Measurements from ENCODE around the gene SPSB1.

The SPSB1 gene

DNA sequence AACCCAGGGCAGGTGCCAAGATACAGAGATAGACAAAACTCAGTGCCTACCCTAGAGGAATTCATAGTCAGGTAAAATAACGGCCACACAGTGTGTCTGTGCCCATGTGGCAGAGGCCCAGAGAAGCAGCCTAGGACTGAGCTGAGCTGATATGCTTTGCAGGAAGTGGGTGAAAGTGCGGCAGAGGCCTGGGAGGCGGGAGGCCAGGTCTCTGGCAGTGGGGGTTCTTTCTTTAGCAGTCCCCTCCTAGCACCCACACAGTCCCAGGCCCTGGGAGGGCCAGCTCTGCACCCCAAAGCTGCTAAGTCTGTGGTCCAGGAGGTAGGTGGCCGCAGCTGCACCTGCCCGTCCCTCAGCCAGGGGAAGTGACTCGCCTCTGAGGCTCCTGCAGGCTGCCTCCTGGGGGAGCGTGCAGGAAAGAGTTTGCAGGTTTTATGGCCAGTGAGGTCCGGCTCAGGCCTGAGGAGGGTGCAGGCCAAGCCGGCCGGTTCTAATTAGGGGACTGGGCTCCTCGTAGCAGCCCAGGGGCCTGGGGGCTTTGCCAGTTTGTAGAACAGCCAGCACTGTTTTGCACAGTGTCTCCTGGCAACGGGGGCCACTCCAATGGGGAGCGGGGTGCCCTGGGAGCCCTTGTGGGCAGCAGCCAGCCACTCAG lies 107.9 kb downstream of the SPSB1 start:
- no peak overlapping the region for H3K27ac ChIP-seq (ENCODE audit: low read length)
- H3K36me3 ChIP-seq (ENCODE audit: insufficient read depth, low read depth, low read length) = no peaks in the 10 kb centered on the region
- H3K9me3 ChIP-seq (ENCODE audit: insufficient read depth, low read depth, low read length) = no peaks in the 10 kb centered on the region
- no peak overlapping the region for H3K9ac ChIP-seq (ENCODE audit: low read depth, low read length)
- no peaks in the 10 kb centered on the region; the same call in 1 of the 2 replicates for H3K4me1 ChIP-seq (ENCODE audit: insufficient read depth, low read length)
- no peaks in the 10 kb centered on the region for H3K27me3 ChIP-seq (ENCODE audit: insufficient read depth, low read length)
- no peak overlapping the region for H3K4me3 ChIP-seq (ENCODE audit: low read length)

DNA sequence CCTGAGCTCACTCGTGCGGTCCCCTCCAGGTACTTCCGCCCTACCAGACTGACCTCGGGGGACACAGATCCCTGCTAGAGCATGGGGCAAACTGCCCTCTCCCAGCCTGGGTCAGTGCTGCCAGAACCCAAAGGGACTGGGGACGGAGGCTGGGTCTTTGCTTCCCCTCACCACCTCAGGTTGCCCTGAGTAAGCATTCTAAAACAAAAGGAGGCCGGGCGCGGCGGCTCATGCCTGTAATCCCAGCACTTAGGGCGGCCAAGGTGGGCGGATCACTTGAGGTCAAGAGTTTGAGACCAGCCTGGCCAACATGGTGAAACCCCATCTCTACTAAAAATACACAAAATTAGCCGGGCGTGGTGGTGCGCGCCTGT lies 108.4 kb downstream of the SPSB1 start:
- no peak overlapping the region for H3K27ac ChIP-seq (ENCODE audit: low read length)
- no peaks in the 10 kb centered on the region for H3K9me3 ChIP-seq (ENCODE audit: insufficient read depth, low read depth, low read length)
- H3K27me3 ChIP-seq (ENCODE audit: insufficient read depth, low read length) = no peaks in the 10 kb centered on the region
- no peaks in the 10 kb centered on the region for H3K36me3 ChIP-seq (ENCODE audit: insufficient read depth, low read depth, low read length)
- no peak overlapping the region for H3K4me3 ChIP-seq (ENCODE audit: low read length)
- H3K9ac ChIP-seq (ENCODE audit: low read depth, low read length) = no peak overlapping the region
- no peaks in the 10 kb centered on the region; the same call in 1 of the 2 replicates for H3K4me1 ChIP-seq (ENCODE audit: insufficient read depth, low read length)

DNA sequence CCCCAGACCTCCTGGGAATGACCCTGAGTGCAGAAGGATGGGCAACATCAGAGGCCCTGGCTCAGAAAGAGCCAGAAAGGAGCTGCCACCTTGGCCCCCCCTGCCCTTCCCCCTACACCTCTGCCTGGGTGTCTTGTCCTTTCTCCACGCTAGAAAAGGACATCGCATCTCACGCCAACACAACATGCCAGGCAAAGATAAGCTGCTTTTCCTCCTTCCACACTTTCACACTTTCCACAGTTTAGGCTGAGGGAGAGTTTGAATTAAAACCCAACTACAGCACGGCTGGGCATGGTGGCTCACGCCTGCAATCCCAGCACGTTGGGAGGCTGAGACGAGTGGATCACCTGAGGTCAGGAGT lies 109.5 kb downstream of the SPSB1 start:
- no peaks in the 10 kb centered on the region; the same call in 1 of the 2 replicates for H3K4me1 ChIP-seq (ENCODE audit: insufficient read depth, low read length)

DNA sequence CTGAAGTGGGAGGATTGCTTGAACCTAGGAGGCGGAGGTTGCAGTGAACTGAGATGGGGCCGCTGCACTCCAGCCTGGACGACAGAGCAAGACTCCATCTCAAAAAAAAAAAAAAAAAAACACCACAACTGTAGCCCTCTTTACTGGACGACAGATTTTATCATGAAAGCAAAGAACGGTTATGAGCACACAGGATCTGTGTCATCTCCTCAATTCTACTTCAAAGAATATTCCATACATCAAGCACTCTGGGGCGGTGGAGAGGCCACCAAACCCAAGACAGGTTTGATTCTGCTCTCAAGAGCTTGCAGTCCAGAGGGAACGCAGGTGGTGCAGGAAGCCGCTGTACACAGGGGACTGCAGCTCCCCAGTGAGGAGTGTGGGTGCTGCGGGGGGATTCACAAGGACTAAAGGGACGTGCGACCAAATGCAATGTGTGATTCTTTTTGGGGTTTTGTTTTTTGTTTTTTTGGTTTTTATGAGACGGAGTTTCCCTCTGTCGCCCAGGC lies 110.1 kb downstream of the SPSB1 start:
- Histone ChIP-seq H3K27ac (ENCODE audit: low read length) (no peak overlapping the region), H3K27me3 (ENCODE audit: insufficient read depth, low read length) (no peaks in the 10 kb centered on the region), H3K9me3 (ENCODE audit: insufficient read depth, low read depth, low read length) (no peaks in the 10 kb centered on the region), H3K4me3 (ENCODE audit: low read length) (no peak overlapping the region), H3K9ac (ENCODE audit: low read depth, low read length) (no peak overlapping the region), H3K36me3 (ENCODE audit: insufficient read depth, low read depth, low read length) (no peaks in the 10 kb centered on the region), H3K4me1 (ENCODE audit: insufficient read depth, low read length) (no peaks in the 10 kb centered on the region; the same call in 1 of the 2 replicates)

More for the DNA sequence above, 109.5 kb downstream of the SPSB1 start:
- H3K36me3 ChIP-seq (ENCODE audit: insufficient read depth, low read depth, low read length) = no peaks in the 10 kb centered on the region
- H3K27me3 ChIP-seq (ENCODE audit: insufficient read depth, low read length) = no peaks in the 10 kb centered on the region
- no peak overlapping the region for H3K9ac ChIP-seq (ENCODE audit: low read depth, low read length)
- H3K4me3 ChIP-seq (ENCODE audit: low read length) = no peak overlapping the region
- H3K27ac ChIP-seq (ENCODE audit: low read length) = no peak overlapping the region
- H3K9me3 ChIP-seq (ENCODE audit: insufficient read depth, low read depth, low read length) = no peaks in the 10 kb centered on the region

DNA sequence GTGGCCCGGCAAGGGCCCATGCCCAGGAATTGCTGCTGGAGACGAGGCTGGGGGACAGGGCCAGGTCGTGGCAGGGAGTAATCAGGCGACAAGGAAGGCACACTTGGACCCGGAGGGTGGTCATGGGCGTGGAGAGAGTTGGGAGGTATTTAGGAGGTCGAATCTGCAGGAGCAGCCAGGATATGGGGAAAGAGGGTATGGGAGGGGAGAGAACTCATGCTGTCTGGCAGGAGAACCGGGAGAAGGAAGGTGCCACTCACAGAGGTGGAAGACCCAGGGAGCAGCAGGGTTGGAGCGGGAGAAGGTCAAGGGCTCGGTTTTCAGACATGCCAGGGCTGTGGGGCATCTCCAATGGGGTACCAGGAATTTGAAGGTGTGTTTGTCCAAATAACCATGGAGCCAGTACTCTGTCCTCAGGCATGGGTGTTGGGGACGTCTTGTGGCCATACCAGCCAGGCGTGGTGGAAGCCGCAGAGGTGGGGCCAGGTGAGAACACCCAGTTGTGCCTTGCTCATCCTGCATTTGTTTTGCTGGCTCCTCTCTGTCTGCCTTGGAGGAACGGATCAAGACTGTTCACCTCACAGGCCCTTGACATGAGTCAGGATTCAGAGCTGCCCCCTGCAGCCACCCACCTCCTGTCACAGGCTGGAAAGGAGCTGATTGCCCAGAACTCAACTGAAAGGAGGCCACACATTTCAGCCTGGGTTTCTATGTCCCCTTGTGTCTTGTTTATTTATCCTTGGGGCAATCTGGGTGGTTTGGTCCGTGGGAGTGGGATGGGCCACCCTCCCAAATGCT lies 111.6 kb downstream of the SPSB1 start:
- Histone ChIP-seq H3K4me3 (ENCODE audit: low read length) (no peak overlapping the region), H3K4me1 (ENCODE audit: insufficient read depth, low read length) (no peaks in the 10 kb centered on the region; the same call in 1 of the 2 replicates), H3K27me3 (ENCODE audit: insufficient read depth, low read length) (no peaks in the 10 kb centered on the region), H3K9ac (ENCODE audit: low read depth, low read length) (no peak overlapping the region), H3K36me3 (ENCODE audit: insufficient read depth, low read depth, low read length) (no peaks in the 10 kb centered on the region), H3K9me3 (ENCODE audit: insufficient read depth, low read depth, low read length) (no peaks in the 10 kb centered on the region), H3K27ac (ENCODE audit: low read length) (no peak overlapping the region)

DNA sequence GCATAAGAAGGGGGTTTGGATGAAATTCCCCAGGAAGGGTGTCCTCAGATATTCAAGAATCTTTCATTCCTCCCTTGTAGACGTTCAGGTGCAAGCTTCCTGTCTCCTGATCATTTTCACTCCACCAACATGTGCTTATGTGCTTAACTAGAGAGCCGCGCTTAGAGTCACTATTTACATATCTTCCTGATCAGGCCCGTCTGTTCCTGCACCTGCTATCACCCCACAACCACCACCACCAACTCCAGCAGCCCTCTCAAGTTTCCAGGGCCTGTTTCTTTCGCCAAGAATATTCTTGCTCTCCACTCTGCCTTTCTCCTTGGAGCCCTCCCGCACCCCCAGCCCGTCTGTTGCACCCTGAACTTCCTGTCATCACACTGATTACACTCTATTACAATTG lies 113.4 kb downstream of the SPSB1 start:
- H3K27ac ChIP-seq (ENCODE audit: low read length) = no peak overlapping the region
- no peak overlapping the region for H3K4me3 ChIP-seq (ENCODE audit: low read length)
- H3K4me1 ChIP-seq (ENCODE audit: insufficient read depth, low read length) = no peaks in the 10 kb centered on the region
- no peaks in the 10 kb centered on the region for H3K9me3 ChIP-seq (ENCODE audit: insufficient read depth, low read depth, low read length)
- no peaks in the 10 kb centered on the region for H3K27me3 ChIP-seq (ENCODE audit: insufficient read depth, low read length)
- no peaks in the 10 kb centered on the region for H3K36me3 ChIP-seq (ENCODE audit: insufficient read depth, low read depth, low read length)
- H3K9ac ChIP-seq (ENCODE audit: low read depth, low read length) = no peak overlapping the region

DNA sequence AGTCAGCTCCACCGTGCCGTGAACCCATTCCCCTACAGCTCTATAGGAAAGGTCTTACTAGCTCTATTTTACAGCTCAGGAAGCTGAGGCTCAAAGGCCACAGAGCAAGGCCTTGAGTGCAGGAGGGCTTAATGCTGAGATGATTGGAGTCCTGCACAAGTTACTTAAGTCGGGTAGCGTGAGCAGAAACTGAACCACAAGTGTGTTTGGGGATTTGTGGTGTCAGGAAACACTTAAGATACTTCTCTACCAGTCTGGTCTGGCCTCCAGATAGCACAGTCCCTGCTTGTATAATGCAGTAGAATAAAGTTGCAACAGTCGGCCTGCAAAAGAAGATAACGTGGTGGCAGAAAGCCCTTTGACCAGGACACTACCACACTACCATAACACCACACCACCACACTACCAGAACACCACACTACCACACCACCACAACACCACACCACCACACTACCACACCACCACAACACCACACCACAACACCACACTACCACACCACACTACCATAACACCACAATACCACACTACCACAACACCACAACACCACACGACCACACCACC lies 118.1 kb downstream of the SPSB1 start:
- no peaks in the 10 kb centered on the region for H3K9me3 ChIP-seq (ENCODE audit: insufficient read depth, low read depth, low read length)
- H3K9ac ChIP-seq (ENCODE audit: low read depth, low read length) = no peak overlapping the region
- no peak overlapping the region for H3K27ac ChIP-seq (ENCODE audit: low read length)
- H3K4me3 ChIP-seq (ENCODE audit: low read length) = no peak overlapping the region
- H3K27me3 ChIP-seq (ENCODE audit: insufficient read depth, low read length) = no peaks in the 10 kb centered on the region
- H3K36me3 ChIP-seq (ENCODE audit: insufficient read depth, low read depth, low read length) = no peaks in the 10 kb centered on the region
- peaks cover 11% of the 10 kb centered on the region; the same call in 1 of the 2 replicates for H3K4me1 ChIP-seq (ENCODE audit: insufficient read depth, low read length)

GRCh38 chr1:9413071-9413876 lies 120.6 kb downstream of the SPSB1 start:
- H3K27ac ChIP-seq (ENCODE audit: low read length) = no peak overlapping the region
- H3K4me3 ChIP-seq (ENCODE audit: low read length) = no peak overlapping the region
- peaks cover 11% of the 10 kb centered on the region; the same call in 1 of the 2 replicates for H3K4me1 ChIP-seq (ENCODE audit: insufficient read depth, low read length)
- H3K9ac ChIP-seq (ENCODE audit: low read depth, low read length) = no peak overlapping the region
- no peaks in the 10 kb centered on the region for H3K36me3 ChIP-seq (ENCODE audit: insufficient read depth, low read depth, low read length)
- H3K9me3 ChIP-seq (ENCODE audit: insufficient read depth, low read depth, low read length) = no peaks in the 10 kb centered on the region
- no peaks in the 10 kb centered on the region for H3K27me3 ChIP-seq (ENCODE audit: insufficient read depth, low read length)

DNA sequence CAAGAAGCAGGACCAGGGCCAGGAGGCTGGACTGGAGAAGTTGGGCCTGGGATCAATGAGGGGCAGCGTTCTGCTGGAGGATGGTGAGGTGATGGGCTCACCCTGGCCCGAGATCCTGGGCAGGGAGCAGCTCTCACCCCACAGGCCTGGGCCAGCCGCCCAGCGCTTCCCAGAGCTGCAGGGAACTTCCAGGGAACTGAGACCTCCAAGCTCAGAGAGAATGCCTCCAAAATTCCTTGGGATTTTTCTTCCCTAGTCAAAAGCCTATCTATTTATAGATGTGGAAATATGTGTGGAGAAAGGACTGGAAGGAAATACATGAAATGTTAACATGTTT lies 121.2 kb downstream of the SPSB1 start:
- no peak overlapping the region for H3K9ac ChIP-seq (ENCODE audit: low read depth, low read length)
- no peak overlapping the region for H3K4me3 ChIP-seq (ENCODE audit: low read length)
- no peaks in the 10 kb centered on the region for H3K36me3 ChIP-seq (ENCODE audit: insufficient read depth, low read depth, low read length)

DNA sequence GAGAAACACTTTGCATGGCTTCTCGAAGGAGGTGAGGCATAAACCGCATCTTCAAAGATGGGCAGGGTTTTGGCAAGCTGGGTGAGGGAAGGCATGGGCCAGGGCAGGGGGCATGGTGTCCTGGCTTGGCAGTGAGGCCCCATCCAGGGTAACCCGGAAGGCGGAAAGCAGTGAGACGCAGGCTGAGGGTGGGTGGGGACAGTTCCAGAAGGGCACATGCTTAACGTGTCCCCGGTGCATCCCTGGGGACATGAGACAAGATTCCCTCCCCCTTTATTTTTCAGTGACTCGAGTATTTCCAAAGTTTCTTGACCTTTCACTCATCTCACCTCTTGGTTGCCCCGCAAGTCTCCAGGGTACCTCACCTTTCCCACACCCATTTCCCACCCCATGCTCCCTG lies 123.8 kb downstream of the SPSB1 start:
- H3K4me1 ChIP-seq (ENCODE audit: insufficient read depth, low read length) = peaks cover 11% of the 10 kb centered on the region; the same call in 1 of the 2 replicates
- H3K27ac ChIP-seq (ENCODE audit: low read length) = no peak overlapping the region
- H3K36me3 ChIP-seq (ENCODE audit: insufficient read depth, low read depth, low read length) = no peaks in the 10 kb centered on the region

More for the DNA sequence above, 121.2 kb downstream of the SPSB1 start:
- Histone ChIP-seq H3K4me1 (ENCODE audit: insufficient read depth, low read length) (peaks cover 11% of the 10 kb centered on the region; the same call in 1 of the 2 replicates), H3K27me3 (ENCODE audit: insufficient read depth, low read length) (no peaks in the 10 kb centered on the region), H3K9me3 (ENCODE audit: insufficient read depth, low read depth, low read length) (no peaks in the 10 kb centered on the region), H3K27ac (ENCODE audit: low read length) (no peak overlapping the region)

DNA sequence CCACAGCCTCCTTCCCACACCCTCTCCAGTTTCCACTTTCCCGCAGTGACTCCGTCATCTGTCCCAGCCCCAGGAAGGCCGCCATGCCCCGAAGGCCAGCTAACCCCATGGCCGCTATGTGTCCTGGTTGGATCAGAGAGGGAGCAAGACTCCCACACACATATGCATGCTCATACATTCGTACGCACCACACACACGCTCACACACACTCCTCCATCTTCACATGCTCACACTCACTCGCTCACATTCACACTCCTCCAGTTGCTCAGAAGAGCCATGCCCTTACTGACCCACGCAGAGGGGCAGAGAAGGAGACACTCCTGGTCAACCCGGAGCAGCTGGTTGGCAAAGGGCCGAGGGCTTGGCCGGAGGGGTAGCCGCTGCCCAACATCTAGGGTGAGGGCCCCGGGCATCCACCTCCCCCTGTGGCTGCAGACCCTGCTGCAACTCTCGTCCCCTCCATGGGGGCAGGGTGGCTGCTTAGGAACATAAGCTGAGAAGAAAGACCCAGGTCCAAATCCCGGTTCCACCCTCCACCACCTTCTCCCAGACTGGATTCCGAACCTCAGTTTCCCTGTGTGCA lies 124.3 kb downstream of the SPSB1 start:
- Histone ChIP-seq H3K27ac (ENCODE audit: low read length) (no peak overlapping the region), H3K36me3 (ENCODE audit: insufficient read depth, low read depth, low read length) (no peaks in the 10 kb centered on the region), H3K27me3 (ENCODE audit: insufficient read depth, low read length) (no peaks in the 10 kb centered on the region), H3K4me3 (ENCODE audit: low read length) (no peak overlapping the region), H3K9ac (ENCODE audit: low read depth, low read length) (no peak overlapping the region), H3K4me1 (ENCODE audit: insufficient read depth, low read length) (peaks cover 11% of the 10 kb centered on the region; the same call in 1 of the 2 replicates), H3K9me3 (ENCODE audit: insufficient read depth, low read depth, low read length) (no peaks in the 10 kb centered on the region)

More for the DNA sequence above, 123.8 kb downstream of the SPSB1 start:
- no peaks in the 10 kb centered on the region for H3K9me3 ChIP-seq (ENCODE audit: insufficient read depth, low read depth, low read length)
- H3K9ac ChIP-seq (ENCODE audit: low read depth, low read length) = no peak overlapping the region
- H3K4me3 ChIP-seq (ENCODE audit: low read length) = no peak overlapping the region
- H3K27me3 ChIP-seq (ENCODE audit: insufficient read depth, low read length) = no peaks in the 10 kb centered on the region
